ENCODE results near the gene SLIT3. TPM values are rescaled to one million over a fixed set of nuclear protein-coding genes. Genes with fewer than 3 reads are reported as not detected.

Gene SLIT3
- total RNA-seq, 1 donor from 2014 or later, result 3.2 TPM

DNA sequence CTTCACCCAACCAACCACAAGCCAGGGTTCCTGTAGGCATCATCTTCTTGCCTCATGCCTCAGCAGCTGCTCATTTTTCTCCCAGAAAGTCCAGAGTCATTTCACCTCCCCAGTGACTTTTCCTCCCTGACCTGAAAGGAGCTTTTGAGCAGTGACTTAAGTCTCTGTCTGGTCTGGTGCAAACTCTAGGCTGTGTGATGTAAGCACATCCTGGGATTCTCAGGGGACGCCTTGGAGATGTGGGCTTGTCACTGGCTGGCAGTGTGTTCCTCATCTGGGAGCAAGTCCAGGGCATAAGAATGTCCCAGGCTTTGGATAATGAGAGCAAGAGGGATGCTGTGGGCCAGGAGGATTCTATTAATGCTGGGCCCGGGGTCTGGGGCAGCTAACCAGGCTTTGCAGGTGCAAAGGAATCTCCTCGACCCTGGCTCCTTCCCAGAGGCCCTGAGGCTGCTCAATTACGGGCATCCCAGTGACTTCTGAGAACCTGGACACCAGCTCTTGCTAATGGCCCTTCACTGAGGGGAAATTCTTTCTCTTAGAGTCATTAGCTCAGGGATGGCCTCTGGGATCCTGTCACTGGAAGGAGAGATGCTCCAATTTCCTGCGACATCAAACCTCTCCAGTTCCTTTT is 510.8 kb downstream of the SLIT3 start:
- Mint-ChIP-seq H3K27me3 (ENCODE audit: unreplicated experiment) (no peaks in the 10 kb centered on the region), H3K4me3 (ENCODE audit: unreplicated experiment) (no peak overlapping the region), H3K36me3 (ENCODE audit: low read depth, unreplicated experiment) (no peaks in the 10 kb centered on the region), H3K9me3 (ENCODE audit: unreplicated experiment) (no peaks in the 10 kb centered on the region), H3K27ac (ENCODE audit: unreplicated experiment) (no peak overlapping the region), H3K4me1 (ENCODE audit: unreplicated experiment) (peaks cover 49% of the 10 kb centered on the region)
- TF ChIP-seq, protein P1, sequence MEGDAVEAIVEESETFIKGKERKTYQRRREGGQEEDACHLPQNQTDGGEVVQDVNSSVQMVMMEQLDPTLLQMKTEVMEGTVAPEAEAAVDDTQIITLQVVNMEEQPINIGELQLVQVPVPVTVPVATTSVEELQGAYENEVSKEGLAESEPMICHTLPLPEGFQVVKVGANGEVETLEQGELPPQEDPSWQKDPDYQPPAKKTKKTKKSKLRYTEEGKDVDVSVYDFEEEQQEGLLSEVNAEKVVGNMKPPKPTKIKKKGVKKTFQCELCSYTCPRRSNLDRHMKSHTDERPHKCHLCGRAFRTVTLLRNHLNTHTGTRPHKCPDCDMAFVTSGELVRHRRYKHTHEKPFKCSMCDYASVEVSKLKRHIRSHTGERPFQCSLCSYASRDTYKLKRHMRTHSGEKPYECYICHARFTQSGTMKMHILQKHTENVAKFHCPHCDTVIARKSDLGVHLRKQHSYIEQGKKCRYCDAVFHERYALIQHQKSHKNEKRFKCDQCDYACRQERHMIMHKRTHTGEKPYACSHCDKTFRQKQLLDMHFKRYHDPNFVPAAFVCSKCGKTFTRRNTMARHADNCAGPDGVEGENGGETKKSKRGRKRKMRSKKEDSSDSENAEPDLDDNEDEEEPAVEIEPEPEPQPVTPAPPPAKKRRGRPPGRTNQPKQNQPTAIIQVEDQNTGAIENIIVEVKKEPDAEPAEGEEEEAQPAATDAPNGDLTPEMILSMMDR (IDR thresholded peaks at IDR 0.05; ENCODE audit: unreplicated experiment), result no peak
- DNase-seq (ENCODE audit: low spot score), result no peak

DNA sequence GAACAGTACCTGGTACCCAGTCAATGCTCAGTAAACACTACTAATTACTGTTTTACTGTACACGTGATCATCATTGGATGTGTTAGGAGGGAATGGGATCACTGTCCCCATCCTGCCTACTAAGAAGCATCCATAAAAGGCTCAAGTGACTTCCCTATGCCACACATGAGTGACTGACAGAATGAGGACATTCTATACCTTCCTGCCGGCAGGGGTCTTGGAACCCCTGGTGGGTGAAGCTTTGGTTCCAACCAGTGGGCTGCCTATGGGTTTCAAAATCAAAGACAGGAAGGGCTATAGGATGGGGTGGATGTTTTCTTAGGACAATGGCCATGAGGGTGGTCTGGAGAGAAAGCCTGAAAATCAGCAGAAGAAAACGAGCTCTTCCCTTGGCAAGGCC is 512.2 kb downstream of the SLIT3 start:
- Mint-ChIP-seq H3K4me3 (ENCODE audit: unreplicated experiment) (no peak overlapping the region), H3K36me3 (ENCODE audit: low read depth, unreplicated experiment) (no peaks in the 10 kb centered on the region), H3K4me1 (ENCODE audit: unreplicated experiment) (peaks cover 45% of the 10 kb centered on the region), H3K9me3 (ENCODE audit: unreplicated experiment) (no peaks in the 10 kb centered on the region), H3K27me3 (ENCODE audit: unreplicated experiment) (no peaks in the 10 kb centered on the region), H3K27ac (ENCODE audit: unreplicated experiment) (peak overlapping the region; percentile 42)
- TF ChIP-seq, protein P1 (IDR thresholded peaks at IDR 0.05; ENCODE audit: unreplicated experiment), result no peak
- no peak for DNase-seq (ENCODE audit: low spot score)

DNA sequence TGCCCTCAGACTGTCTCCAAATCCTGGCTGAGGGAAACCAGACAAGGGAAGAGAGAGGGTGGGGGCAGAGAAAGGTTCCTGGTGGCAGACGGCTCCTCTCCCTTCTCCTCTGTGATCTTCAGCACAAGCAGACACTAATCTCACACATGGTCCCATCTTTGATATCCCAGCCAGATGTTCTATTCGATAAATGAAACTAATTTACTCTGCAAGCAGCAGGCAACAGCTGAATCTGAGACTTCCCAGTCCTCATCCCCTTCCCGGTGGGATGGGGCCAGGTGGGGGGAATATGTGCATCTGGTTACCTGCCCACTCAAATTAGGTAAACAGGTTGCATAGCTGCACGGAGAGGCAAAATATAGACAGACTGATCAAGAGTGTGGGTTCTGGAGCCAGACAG is 512.8 kb downstream of the SLIT3 start:
- H3K27ac Mint-ChIP-seq (ENCODE audit: unreplicated experiment), result no peak overlapping the region

DNA sequence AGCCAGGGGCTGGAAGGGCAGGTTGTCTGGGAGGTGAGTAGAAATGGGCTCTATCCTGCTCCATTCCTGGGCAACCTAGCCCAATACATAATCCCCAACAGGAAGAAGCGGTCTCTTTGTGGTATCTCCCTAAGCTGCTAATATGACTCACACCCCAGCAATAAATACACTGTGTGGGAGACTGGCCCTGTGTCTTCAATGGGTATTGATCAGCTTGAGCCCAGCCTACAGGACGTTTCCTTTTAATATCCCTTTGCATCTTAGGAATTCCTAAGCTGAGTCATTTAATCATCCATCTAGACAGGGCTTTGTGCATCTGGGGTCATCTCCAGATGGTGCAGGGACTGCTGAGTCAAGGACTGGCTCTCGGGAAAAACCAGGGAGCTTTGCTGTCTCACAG is 514.8 kb downstream of the SLIT3 start:
- DNase-seq (ENCODE audit: low spot score), result no peak
- H3K4me3 Mint-ChIP-seq (ENCODE audit: unreplicated experiment), result no peak overlapping the region

More for the DNA sequence above, 512.8 kb downstream of the SLIT3 start:
- H3K4me1 Mint-ChIP-seq (ENCODE audit: unreplicated experiment), result peaks cover 39% of the 10 kb centered on the region
- no peak for DNase-seq (ENCODE audit: low spot score)
- no peak overlapping the region for H3K4me3 Mint-ChIP-seq (ENCODE audit: unreplicated experiment)
- H3K27me3 Mint-ChIP-seq (ENCODE audit: unreplicated experiment), result no peaks in the 10 kb centered on the region
- H3K36me3 Mint-ChIP-seq (ENCODE audit: low read depth, unreplicated experiment), result peaks cover 4% of the 10 kb centered on the region
- H3K9me3 Mint-ChIP-seq (ENCODE audit: unreplicated experiment), result peaks cover under 1% of the 10 kb centered on the region
- TF ChIP-seq, protein P1 (IDR thresholded peaks at IDR 0.05; ENCODE audit: unreplicated experiment), result no peak

DNA sequence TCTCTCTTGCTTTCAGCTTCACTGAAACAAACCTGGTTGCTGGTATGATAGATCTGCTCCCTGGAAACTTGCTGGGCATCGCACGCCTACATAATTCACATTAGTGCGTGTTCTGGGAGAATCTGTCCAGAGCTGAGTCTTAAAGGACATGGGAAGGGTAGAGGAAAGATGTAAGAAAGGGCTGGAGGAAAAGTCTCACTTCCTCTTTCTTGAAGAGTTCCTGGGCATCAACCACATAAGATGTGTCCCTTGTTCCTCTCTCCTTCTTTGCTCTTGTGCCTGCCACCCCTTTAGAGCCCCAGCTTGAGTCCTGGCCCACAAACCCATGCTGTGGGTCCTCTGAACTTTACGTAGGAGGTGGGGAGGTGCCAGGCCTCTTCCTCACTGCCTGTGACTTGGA is 516.5 kb downstream of the SLIT3 start:
- H3K9me3 Mint-ChIP-seq (ENCODE audit: unreplicated experiment), result peaks cover 5% of the 10 kb centered on the region
- no peak for DNase-seq (ENCODE audit: low spot score)
- peaks cover 22% of the 10 kb centered on the region for H3K4me1 Mint-ChIP-seq (ENCODE audit: unreplicated experiment)
- H3K4me3 Mint-ChIP-seq (ENCODE audit: unreplicated experiment), result no peak overlapping the region
- TF ChIP-seq, protein P1 (IDR thresholded peaks at IDR 0.05; ENCODE audit: unreplicated experiment), result no peak
- H3K36me3 Mint-ChIP-seq (ENCODE audit: low read depth, unreplicated experiment), result peaks cover 4% of the 10 kb centered on the region
- peaks cover 4% of the 10 kb centered on the region for H3K27me3 Mint-ChIP-seq (ENCODE audit: unreplicated experiment)
- no peak overlapping the region for H3K27ac Mint-ChIP-seq (ENCODE audit: unreplicated experiment)

More for the DNA sequence above, 514.8 kb downstream of the SLIT3 start:
- Mint-ChIP-seq H3K27me3 (ENCODE audit: unreplicated experiment) (peaks cover 4% of the 10 kb centered on the region), H3K36me3 (ENCODE audit: low read depth, unreplicated experiment) (peaks cover 4% of the 10 kb centered on the region), H3K9me3 (ENCODE audit: unreplicated experiment) (peaks cover 5% of the 10 kb centered on the region), H3K27ac (ENCODE audit: unreplicated experiment) (no peak overlapping the region), H3K4me1 (ENCODE audit: unreplicated experiment) (peaks cover 35% of the 10 kb centered on the region)
- TF ChIP-seq, protein P1 (IDR thresholded peaks at IDR 0.05; ENCODE audit: unreplicated experiment), result no peak
